Esophagus muscularis mucosa (tissue), 4 donors: ENCODE data around the gene PROKR1. TPM values are rescaled to one million over a fixed set of nuclear protein-coding genes. Genes with fewer than 3 reads are reported as not detected.

Experiments used
- DNase-seq: peaks from one replicate; pipeline ENCODE4 v3.0.0-alpha.2; 2017; ENCODE audit errors: extremely low spot score
- H3K27ac ChIP-seq, 4 donors: fragments of 200-600 bp; sonication (generic); replicated peaks in 1 of 4; 1 replicate in 3 of 4; 2 replicates in 1 of 4; pipeline ENCODE4 v1.5.1; 2016 to 2019; ENCODE audit warnings: mild to moderate bottlenecking in 1 of 4
- H3K27me3 ChIP-seq, 4 donors: fragments of 200-600 bp; sonication (generic); one replicate each; pipeline versions ENCODE4 v1.5.1 to v1.6.0; 2016 to 2019
- H3K36me3 ChIP-seq, 4 donors: fragments of 200-600 bp; sonication (generic); one replicate each; pipeline ENCODE4 v1.5.1; 2016 to 2019
- H3K4me1 ChIP-seq, 4 donors: fragments of 200-600 bp; sonication (generic); one replicate each; pipeline ENCODE4 v1.5.1; 2016 to 2019
- H3K4me3 ChIP-seq, 4 donors: fragments of 200-600 bp; sonication (generic); 1 replicate in 2 of 4; 2 replicates in 2 of 4; pipeline ENCODE4 v1.5.1; 2016 to 2019; ENCODE audit warnings: mild to moderate bottlenecking in 4 of 4, moderate library complexity in 1 of 4
- H3K9me3 ChIP-seq, 4 donors: fragments of 200-600 bp; sonication (generic); 1 replicate in 3 of 4; 2 replicates in 1 of 4; pipeline ENCODE4 v1.5.1; 2016 to 2019
- CTCF ChIP-seq, 3 experiments: fragments of 200-600 bp in 2 of 3; fragments of 450-650 bp in 1 of 3; sonication (generic) in 2 of 3; IDR thresholded peaks; one replicate each; pipeline ENCODE4 v1.5.1; 2017 to 2019; ENCODE audit warnings: antibody characterized with exemption in 3 of 3, mild to moderate bottlenecking in 2 of 3, moderate library complexity in 1 of 3
- EP300 ChIP-seq: sonication (generic); formaldehyde crosslinking; IDR thresholded peaks from one replicate; pipeline ENCODE4 v1.6.1; 2017; ENCODE audit warnings: antibody characterized with exemption
- POLR2A ChIP-seq: fragments of 450-650 bp; IDR thresholded peaks from one replicate; pipeline ENCODE4 v1.6.1; 2017; ENCODE audit warnings: antibody characterized with exemption, moderate library complexity, mild to moderate bottlenecking, low read depth
- POLR2AphosphoS5 ChIP-seq, 2 donors: sonication (generic); formaldehyde crosslinking; IDR thresholded peaks; one replicate each; pipeline ENCODE4 v1.6.1; 2017; ENCODE audit warnings: antibody characterized with exemption in 2 of 2
- WGBS: methylation state at CpG from one replicate; pipeline ENCODE4 v1.1.5; 2018; 5-methylcytosine and 5-hydroxymethylcytosine counted together
- intact Hi-C: fragments of 100-400 bp; cut with DNase I; formaldehyde crosslinking; loops from one replicate; pipeline ENCODE4 v1.15.1; 2023
- total RNA-seq, 4 donors: library from RNA; depleted of rRNA; stranded (reverse); fragments of >200 nt; gene quantifications; one replicate each; pipeline versions ENCODE4 v1.1.0 to v1.2.1, GENCODE V29; 2016

The PROKR1 gene
- total RNA-seq, 4 donors from 2014 or later = not detected

GRCh38 chr2:68690851-68691250 is 47.5 kb downstream of the PROKR1 start:
- no peaks in the 10 kb centered on the region for H3K9me3 ChIP-seq
- no peaks in the 10 kb centered on the region for H3K36me3 ChIP-seq
- TF ChIP-seq POLR2A (no peak), POLR2AphosphoS5 (IDR thresholded peaks at IDR 0.05) (no peak), CTCF (IDR thresholded peaks at IDR 0.05) (no peak), EP300 (no peak)
- 77% methylated on average over 3 of the region's 3 CpGs for WGBS
- no peaks in the 10 kb centered on the region for H3K27me3 ChIP-seq
- peak; percentile 72 for DNase-seq
- H3K4me1 ChIP-seq = no peaks in the 10 kb centered on the region
- H3K27ac ChIP-seq = no peak overlapping the region
- H3K4me3 ChIP-seq = no peak overlapping the region
- intact Hi-C loops = no loop called here

- 78% methylated on average over 1 of the region's 1 CpG for WGBS
- Histone ChIP-seq H3K9me3 (peaks cover 0 to 5% (median 0%) of the 10 kb centered on the region in 4 donors), H3K27me3 (peaks cover 0 to 6% (median 0%) of the 10 kb centered on the region in 4 donors), H3K4me3 (no peak overlapping the region), H3K36me3 (no peaks in the 10 kb centered on the region), H3K4me1 (no peaks in the 10 kb centered on the region), H3K27ac (no peak overlapping the region)
- DNase-seq = peak; percentile 39
- intact Hi-C loops = no loop called here
- TF ChIP-seq POLR2AphosphoS5 (IDR thresholded peaks at IDR 0.05) (no peak), EP300 (no peak), CTCF (IDR thresholded peaks at IDR 0.05) (no peak), POLR2A (no peak)
These were observed 49.1 kb downstream of the PROKR1 start for GRCh38 chr2:68692511-68692910.

GRCh38 chr2:68693951-68694350 is 50.6 kb downstream of the PROKR1 start:
- intact Hi-C loops = no loop called here
- TF ChIP-seq EP300 (no peak), POLR2AphosphoS5 (IDR thresholded peaks at IDR 0.05) (no peak), CTCF (IDR thresholded peaks at IDR 0.05) (no peak), POLR2A (no peak)
- peak; percentile 53 for DNase-seq
- H3K27me3 ChIP-seq = peaks cover 0 to 6% (median 0%) of the 10 kb centered on the region in 4 donors
- H3K9me3 ChIP-seq = peaks cover 0 to 5% (median 0%) of the 10 kb centered on the region in 4 donors
- no peak overlapping the region for H3K4me3 ChIP-seq
- no peak overlapping the region for H3K27ac ChIP-seq
- no peaks in the 10 kb centered on the region for H3K4me1 ChIP-seq
- no peaks in the 10 kb centered on the region for H3K36me3 ChIP-seq
- WGBS = 95% methylated on average over 2 of the region's 2 CpGs

DNA sequence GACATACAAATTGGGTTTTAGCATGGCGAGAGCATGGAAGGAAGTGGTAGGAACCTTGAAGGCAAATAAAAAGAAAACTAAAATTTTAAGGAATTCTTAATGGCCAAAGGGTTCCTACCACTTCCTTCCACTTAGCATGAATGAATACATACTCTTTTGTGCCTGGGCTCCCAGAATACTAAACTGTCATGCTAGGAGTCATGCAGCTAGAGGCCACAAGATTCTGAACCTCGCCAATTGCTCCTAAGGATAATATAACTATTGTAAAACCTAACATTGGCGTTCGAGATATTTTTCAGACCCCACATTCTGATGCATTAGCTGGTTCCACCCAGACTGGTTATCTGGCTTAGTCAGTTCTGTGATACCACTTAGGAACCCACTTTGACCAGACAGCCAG is 52.6 kb downstream of the PROKR1 start:
- no peak overlapping the region for H3K27ac ChIP-seq
- H3K36me3 ChIP-seq = no peaks in the 10 kb centered on the region
- H3K27me3 ChIP-seq = peaks cover 0 to 6% (median 0%) of the 10 kb centered on the region in 4 donors
- intact Hi-C loops = no loop called here
- WGBS = 88% methylated on average over 4 of the region's 4 CpGs
- peaks cover 0 to 5% (median 0%) of the 10 kb centered on the region in 4 donors for H3K9me3 ChIP-seq
- peak; percentile 17 for DNase-seq
- no peaks in the 10 kb centered on the region for H3K4me1 ChIP-seq
- H3K4me3 ChIP-seq = no peak overlapping the region
- no peak for TF ChIP-seq POLR2AphosphoS5 (IDR thresholded peaks at IDR 0.05)
- TF ChIP-seq CTCF (IDR thresholded peaks at IDR 0.05) = no peak
- no peak for TF ChIP-seq POLR2A
- TF ChIP-seq EP300 = no peak

DNA sequence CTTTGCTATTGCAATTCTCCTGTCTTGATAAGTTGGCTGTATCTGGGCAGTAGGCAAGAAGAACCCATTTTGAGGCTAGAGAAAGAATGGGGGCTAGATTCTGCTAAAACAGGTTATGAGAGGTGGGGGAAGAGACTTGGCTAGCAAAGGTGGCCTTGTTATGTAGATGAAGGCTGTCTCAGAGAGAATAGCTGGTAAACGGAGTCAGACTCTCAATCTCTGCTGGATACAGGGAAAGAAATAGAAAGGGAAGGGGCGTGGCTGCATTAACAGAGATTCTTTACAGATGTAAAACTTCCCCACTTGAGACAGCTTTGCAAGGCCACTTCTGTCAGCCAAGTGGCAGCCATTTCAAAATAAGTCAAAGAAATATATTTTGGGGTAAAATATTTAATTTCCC is 53.2 kb downstream of the PROKR1 start:
- intact Hi-C loops = no loop called here
- Histone ChIP-seq H3K4me1 (no peaks in the 10 kb centered on the region), H3K27me3 (peaks cover 0 to 6% (median 0%) of the 10 kb centered on the region in 4 donors), H3K4me3 (no peak overlapping the region), H3K36me3 (no peaks in the 10 kb centered on the region), H3K9me3 (peaks cover 0 to 5% (median 0%) of the 10 kb centered on the region in 4 donors), H3K27ac (no peak overlapping the region)
- DNase-seq = peak; percentile 10
- WGBS = 82% methylated on average over 2 of the region's 2 CpGs
- TF ChIP-seq POLR2A = no peak
- TF ChIP-seq EP300 = no peak
- no peak for TF ChIP-seq POLR2AphosphoS5 (IDR thresholded peaks at IDR 0.05)
- TF ChIP-seq CTCF (IDR thresholded peaks at IDR 0.05) = no peak
